ENCODE measurements around the gene NATD1.

NATD1 gene

GRCh38 chr17:21268596-21269188 lies 15.5 kb upstream of the NATD1 start:
- H3K27ac ChIP-seq (ENCODE audit: low read depth, low read length), result no peak overlapping the region
- no peaks in the 10 kb centered on the region for H3K27me3 ChIP-seq (ENCODE audit: control insufficient read depth in 1 of 2, insufficient read depth in 2 of 2, low read length in 2 of 2)
- H3K4me1 ChIP-seq (ENCODE audit: insufficient read depth, low read length), result no peaks in the 10 kb centered on the region
- no peak overlapping the region for H3K4me3 ChIP-seq (ENCODE audit: low read depth in 1 of 2, low read length in 2 of 2)
- no peaks in the 10 kb centered on the region for H3K9me3 ChIP-seq (ENCODE audit: low read length)
- H3K9ac ChIP-seq (ENCODE audit: low read length), result no peak overlapping the region
- no peaks in the 10 kb centered on the region for H3K36me3 ChIP-seq (ENCODE audit: insufficient read depth, low read length)

DNA sequence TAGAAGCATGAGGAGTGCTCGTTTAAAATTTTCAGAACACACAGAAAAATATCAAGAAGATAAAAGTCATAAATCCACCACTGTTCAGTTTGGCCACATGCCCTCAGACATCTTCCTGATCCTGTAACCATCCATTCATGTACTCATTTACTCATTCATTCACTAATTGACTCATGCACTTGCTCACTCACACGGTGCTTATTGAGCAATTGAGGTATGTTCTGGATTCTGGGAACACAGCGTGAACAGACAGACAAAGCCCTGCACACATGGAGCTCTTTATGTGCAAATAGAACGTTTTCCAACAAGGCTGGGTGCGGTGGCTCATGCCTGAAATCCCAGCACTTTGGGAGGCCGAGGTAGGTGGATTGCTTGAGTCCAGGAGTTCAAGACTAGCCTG lies 10.2 kb upstream of the NATD1 start:
- no peak overlapping the region for H3K9ac ChIP-seq (ENCODE audit: low read length)
- no peaks in the 10 kb centered on the region for H3K27me3 ChIP-seq (ENCODE audit: control insufficient read depth in 1 of 2, insufficient read depth in 2 of 2, low read length in 2 of 2)
- H3K4me3 ChIP-seq (ENCODE audit: low read depth in 1 of 2, low read length in 2 of 2), result no peak overlapping the region
- H3K9me3 ChIP-seq (ENCODE audit: low read length), result no peaks in the 10 kb centered on the region
- no peak overlapping the region for H3K27ac ChIP-seq (ENCODE audit: low read depth, low read length)
- no peaks in the 10 kb centered on the region for H3K4me1 ChIP-seq (ENCODE audit: insufficient read depth, low read length)
- no peaks in the 10 kb centered on the region for H3K36me3 ChIP-seq (ENCODE audit: insufficient read depth, low read length)

DNA sequence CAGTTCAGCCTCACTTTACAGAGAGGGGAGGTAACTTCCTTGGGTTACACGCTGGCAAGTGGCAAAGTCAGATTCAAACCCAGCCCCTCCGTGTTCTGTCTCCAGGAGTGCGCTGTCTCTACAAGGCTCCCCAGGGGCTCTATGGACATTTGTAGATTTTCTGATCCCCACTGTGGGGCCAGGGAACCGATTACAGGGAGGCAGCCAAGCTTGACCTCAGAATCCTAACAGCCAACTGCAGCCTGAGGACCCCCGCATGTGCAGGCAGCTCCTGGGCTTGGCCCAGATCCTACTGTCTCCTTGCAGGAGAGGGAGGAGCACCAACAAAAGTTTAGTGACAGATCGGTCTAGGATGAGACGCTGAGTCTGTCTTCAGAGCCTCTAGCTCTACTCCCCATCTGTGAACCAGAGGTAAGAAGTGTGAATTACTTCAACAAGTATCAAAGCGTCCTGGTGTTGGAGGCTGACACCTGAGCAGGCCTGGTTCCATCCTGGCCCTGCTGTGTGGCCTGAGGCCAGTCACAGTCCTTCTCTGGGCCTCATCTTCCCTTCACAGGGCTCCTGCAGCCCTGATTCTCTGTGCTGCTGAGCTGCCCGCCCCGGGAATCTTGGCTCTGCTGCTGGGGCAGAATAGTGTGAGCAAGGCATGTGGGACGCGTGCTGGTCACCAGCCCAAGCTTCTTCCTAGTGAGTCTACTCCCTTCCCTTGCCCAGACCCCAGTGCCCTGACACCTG lies 9.2 kb upstream of the NATD1 start:
- Histone ChIP-seq H3K36me3 (ENCODE audit: insufficient read depth, low read length) (no peaks in the 10 kb centered on the region), H3K9ac (ENCODE audit: low read length) (no peak overlapping the region), H3K4me3 (ENCODE audit: low read depth in 1 of 2, low read length in 2 of 2) (no peak overlapping the region), H3K27ac (ENCODE audit: low read depth, low read length) (no peak overlapping the region), H3K9me3 (ENCODE audit: low read length) (no peaks in the 10 kb centered on the region), H3K27me3 (ENCODE audit: control insufficient read depth in 1 of 2, insufficient read depth in 2 of 2, low read length in 2 of 2) (no peaks in the 10 kb centered on the region), H3K4me1 (ENCODE audit: insufficient read depth, low read length) (no peaks in the 10 kb centered on the region)

DNA sequence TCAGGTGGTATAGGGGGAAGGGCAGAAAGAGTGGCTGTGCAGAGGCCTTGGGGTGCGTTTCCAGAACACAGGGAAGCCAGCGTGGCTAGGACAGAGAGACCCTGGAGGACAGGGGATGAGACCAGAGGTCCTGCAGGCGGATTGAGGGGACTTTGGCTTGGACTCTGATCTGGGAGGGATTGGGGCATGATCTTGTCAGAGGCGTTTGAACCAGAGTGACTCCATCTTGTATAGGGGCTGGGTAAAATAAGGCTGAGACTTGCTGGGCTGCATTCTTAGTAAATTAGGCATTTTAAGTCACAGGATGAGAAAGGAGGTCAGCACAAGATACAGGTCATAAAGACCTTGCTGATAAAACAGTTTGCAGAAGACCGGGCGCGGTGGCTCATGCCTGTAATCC lies 5.4 kb upstream of the NATD1 start:
- Histone ChIP-seq H3K36me3 (ENCODE audit: insufficient read depth, low read length) (no peaks in the 10 kb centered on the region), H3K4me1 (ENCODE audit: insufficient read depth, low read length) (peaks cover 6% of the 10 kb centered on the region), H3K27ac (ENCODE audit: low read depth, low read length) (no peak overlapping the region), H3K9me3 (ENCODE audit: low read length) (no peaks in the 10 kb centered on the region), H3K9ac (ENCODE audit: low read length) (no peak overlapping the region), H3K4me3 (ENCODE audit: low read depth in 1 of 2, low read length in 2 of 2) (no peak overlapping the region), H3K27me3 (ENCODE audit: control insufficient read depth in 1 of 2, insufficient read depth in 2 of 2, low read length in 2 of 2) (no peaks in the 10 kb centered on the region)

GRCh38 chr17:21253646-21254441 lies 634 bp upstream of the NATD1 start:
- no peaks in the 10 kb centered on the region for H3K9me3 ChIP-seq (ENCODE audit: low read length)
- peaks cover 21% of the 10 kb centered on the region for H3K4me1 ChIP-seq (ENCODE audit: insufficient read depth, low read length)
- H3K36me3 ChIP-seq (ENCODE audit: insufficient read depth, low read length), result no peaks in the 10 kb centered on the region
- H3K27me3 ChIP-seq (ENCODE audit: control insufficient read depth in 1 of 2, insufficient read depth in 2 of 2, low read length in 2 of 2), result no peaks in the 10 kb centered on the region
- peak overlapping the region; percentile 64 to 71 for H3K4me3 ChIP-seq (ENCODE audit: low read depth in 1 of 2, low read length in 2 of 2)
- no peak overlapping the region for H3K9ac ChIP-seq (ENCODE audit: low read length)
- H3K27ac ChIP-seq (ENCODE audit: low read depth, low read length), result peak overlapping the region; percentile 89

DNA sequence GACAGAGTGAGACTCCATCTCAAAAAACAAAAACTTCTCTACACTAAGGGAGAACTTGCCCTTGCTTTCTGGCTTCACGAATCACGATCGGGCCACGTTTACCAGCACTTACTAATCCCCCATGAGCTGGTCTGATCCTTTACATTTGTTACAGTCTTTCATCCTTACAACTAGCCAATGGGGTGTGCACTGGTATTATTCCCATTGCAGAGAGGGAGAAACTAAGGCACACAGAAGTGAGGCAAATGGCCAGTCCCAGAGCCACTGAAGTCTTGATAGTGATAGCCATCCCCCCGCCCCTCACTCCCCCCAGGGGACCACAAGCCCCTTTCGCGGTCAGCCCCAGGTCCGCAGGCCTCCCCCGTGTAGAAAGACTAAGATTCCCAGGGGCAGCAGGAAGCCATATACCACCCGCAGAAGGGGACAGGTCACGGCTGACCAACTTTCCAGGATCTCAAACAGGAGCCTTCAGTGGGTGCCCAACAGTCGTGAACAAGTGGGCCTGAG lies 868 bp downstream of the NATD1 start:
- Histone ChIP-seq H3K27ac (ENCODE audit: low read depth, low read length) (peak overlapping the region; percentile 34), H3K4me1 (ENCODE audit: insufficient read depth, low read length) (peaks cover 21% of the 10 kb centered on the region), H3K9ac (ENCODE audit: low read length) (peak overlapping the region; percentile 50), H3K36me3 (ENCODE audit: insufficient read depth, low read length) (no peaks in the 10 kb centered on the region), H3K4me3 (ENCODE audit: low read depth in 1 of 2, low read length in 2 of 2) (peak overlapping the region; percentile 60 to 71), H3K27me3 (ENCODE audit: control insufficient read depth in 1 of 2, insufficient read depth in 2 of 2, low read length in 2 of 2) (no peaks in the 10 kb centered on the region), H3K9me3 (ENCODE audit: low read length) (no peaks in the 10 kb centered on the region)

DNA sequence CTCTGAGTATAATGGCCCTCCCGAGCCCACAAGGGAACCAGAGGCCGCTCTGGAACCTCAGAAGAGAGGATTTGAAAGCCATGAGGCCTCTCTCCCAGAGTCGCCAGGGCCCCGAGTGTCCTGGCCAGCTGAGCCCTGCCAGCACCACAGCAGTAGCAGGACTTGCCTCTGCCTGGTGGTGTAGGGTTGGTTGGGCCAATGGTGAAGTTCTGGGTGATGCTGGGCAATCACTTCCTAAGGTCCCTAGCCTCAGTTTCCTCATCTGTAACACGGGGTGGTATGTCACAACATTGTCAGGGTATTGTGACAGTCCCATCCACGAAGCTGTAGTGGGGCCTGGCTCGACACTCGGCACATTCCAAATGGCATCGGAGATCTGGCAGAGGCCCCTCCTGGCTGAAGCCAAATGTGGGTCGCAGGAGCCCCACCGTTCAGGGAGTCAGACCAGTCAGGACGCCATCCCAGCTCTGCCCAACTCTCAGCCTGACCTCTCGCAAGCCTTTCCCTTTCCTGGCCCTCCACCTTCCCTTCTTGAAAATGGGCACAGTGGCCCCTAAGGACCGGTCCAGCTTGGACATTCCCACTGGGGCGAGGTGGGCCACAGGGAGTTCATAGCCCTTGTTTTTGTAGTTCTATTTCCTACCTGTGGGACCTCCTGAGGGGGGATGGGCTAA lies 1.7 kb downstream of the NATD1 start:
- Histone ChIP-seq H3K4me3 (ENCODE audit: low read depth in 1 of 2, low read length in 2 of 2) (no peak overlapping the region), H3K9me3 (ENCODE audit: low read length) (no peaks in the 10 kb centered on the region), H3K27me3 (ENCODE audit: control insufficient read depth in 1 of 2, insufficient read depth in 2 of 2, low read length in 2 of 2) (no peaks in the 10 kb centered on the region), H3K9ac (ENCODE audit: low read length) (no peak overlapping the region), H3K36me3 (ENCODE audit: insufficient read depth, low read length) (no peaks in the 10 kb centered on the region), H3K27ac (ENCODE audit: low read depth, low read length) (no peak overlapping the region), H3K4me1 (ENCODE audit: insufficient read depth, low read length) (peaks cover 21% of the 10 kb centered on the region)

- Histone ChIP-seq H3K4me1 (ENCODE audit: insufficient read depth, low read length) (peaks cover 21% of the 10 kb centered on the region), H3K27ac (ENCODE audit: low read depth, low read length) (no peak overlapping the region), H3K4me3 (ENCODE audit: low read depth in 1 of 2, low read length in 2 of 2) (no peak overlapping the region), H3K27me3 (ENCODE audit: control insufficient read depth in 1 of 2, insufficient read depth in 2 of 2, low read length in 2 of 2) (no peaks in the 10 kb centered on the region), H3K9me3 (ENCODE audit: low read length) (no peaks in the 10 kb centered on the region), H3K36me3 (ENCODE audit: insufficient read depth, low read length) (no peaks in the 10 kb centered on the region), H3K9ac (ENCODE audit: low read length) (no peak overlapping the region)
Observed at GRCh38 chr17:21250854-21251253, 2.4 kb downstream of the NATD1 start.

DNA sequence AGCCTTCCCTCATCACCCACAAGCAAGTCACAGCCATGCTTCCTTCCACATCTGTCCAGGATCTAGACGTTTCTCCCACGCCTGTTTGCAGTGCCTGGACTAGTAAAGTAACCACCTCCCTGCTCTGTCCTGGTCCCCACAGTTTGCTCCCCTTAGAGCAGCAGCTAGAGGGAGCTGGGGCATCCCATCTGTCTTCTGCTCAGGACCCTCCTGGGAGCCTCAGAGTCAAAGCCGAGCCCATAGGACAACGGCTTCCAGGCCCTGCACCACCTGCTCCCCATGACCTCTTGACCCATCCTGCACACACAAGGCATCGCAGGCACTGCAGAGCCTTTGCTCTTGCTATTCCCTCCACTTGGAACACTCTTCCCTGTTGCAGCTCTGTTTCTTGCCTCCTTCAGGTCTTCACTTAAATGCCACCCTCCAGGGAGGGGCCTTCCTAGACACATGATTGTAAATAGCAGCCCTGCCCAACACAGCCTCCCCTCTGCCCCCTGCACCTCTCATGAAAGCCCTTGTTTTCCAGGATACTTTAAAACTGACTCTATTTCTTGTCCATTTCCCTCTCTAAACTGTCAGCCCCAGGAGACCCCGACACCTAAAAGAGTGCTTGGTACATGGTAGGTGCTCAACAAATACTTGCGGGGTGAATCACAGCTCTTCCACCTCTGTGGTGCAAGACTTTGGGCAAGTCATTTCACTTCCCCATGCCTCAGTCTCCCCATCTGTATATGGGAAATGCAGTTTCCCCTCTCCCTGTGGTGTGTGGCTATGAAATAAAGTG lies 3.1 kb downstream of the NATD1 start:
- H3K4me1 ChIP-seq (ENCODE audit: insufficient read depth, low read length), result peaks cover 21% of the 10 kb centered on the region
- H3K36me3 ChIP-seq (ENCODE audit: insufficient read depth, low read length), result no peaks in the 10 kb centered on the region
- H3K4me3 ChIP-seq (ENCODE audit: low read depth in 1 of 2, low read length in 2 of 2), result no peak overlapping the region
- no peaks in the 10 kb centered on the region for H3K27me3 ChIP-seq (ENCODE audit: control insufficient read depth in 1 of 2, insufficient read depth in 2 of 2, low read length in 2 of 2)
- no peak overlapping the region for H3K9ac ChIP-seq (ENCODE audit: low read length)
- no peaks in the 10 kb centered on the region for H3K9me3 ChIP-seq (ENCODE audit: low read length)
- H3K27ac ChIP-seq (ENCODE audit: low read depth, low read length), result no peak overlapping the region

GRCh38 chr17:21249086-21249795 lies 4.0 kb downstream of the NATD1 start:
- Histone ChIP-seq H3K4me1 (ENCODE audit: insufficient read depth, low read length) (peaks cover 21% of the 10 kb centered on the region), H3K27me3 (ENCODE audit: control insufficient read depth in 1 of 2, insufficient read depth in 2 of 2, low read length in 2 of 2) (no peaks in the 10 kb centered on the region), H3K4me3 (ENCODE audit: low read depth in 1 of 2, low read length in 2 of 2) (no peak overlapping the region), H3K9ac (ENCODE audit: low read length) (no peak overlapping the region), H3K27ac (ENCODE audit: low read depth, low read length) (no peak overlapping the region), H3K36me3 (ENCODE audit: insufficient read depth, low read length) (no peaks in the 10 kb centered on the region), H3K9me3 (ENCODE audit: low read length) (no peaks in the 10 kb centered on the region)
